ENCODE data around the gene HRAS.

GRCh38 chr11:499201-500076, 35.9 kb downstream of the HRAS start:
- no peak for TF ChIP-seq CTCF (IDR thresholded peaks at IDR 0.05)
- no peak for TF ChIP-seq POLR2AphosphoS5 (IDR thresholded peaks at IDR 0.05; ENCODE audit: insufficient read depth in 1 of 2, low read depth in 1 of 2)
- TF ChIP-seq POLR2A (IDR thresholded peaks at IDR 0.05) = no peak
